ENCODE measurements around the gene NTNG1.
"Not testable (repeated sequence)": the region's sequence is repeated elsewhere in the genome, so short reads cannot be mapped to it uniquely, and the experiment has no call there.

The NTNG1 gene

GRCh38 chr1:107145637-107146036 is 4.8 kb downstream of the NTNG1 start:
- DNase-seq (ENCODE audit: low read depth) = no peak

- DNase-seq (ENCODE audit: low read depth) = no peak
Observed at GRCh38 chr1:107147843-107148242, 7.0 kb downstream of the NTNG1 start.

- no peak for DNase-seq (ENCODE audit: low read depth)
Observed at GRCh38 chr1:107149946-107150345, 9.1 kb downstream of the NTNG1 start.

GRCh38 chr1:107151295-107151694 is 10.5 kb downstream of the NTNG1 start:
- DNase-seq (ENCODE audit: low read depth) = no peak

- DNase-seq (ENCODE audit: low read depth) = no peak
Observed at GRCh38 chr1:107152395-107152794, 11.6 kb downstream of the NTNG1 start.

GRCh38 chr1:107153014-107153413 is 12.2 kb downstream of the NTNG1 start:
- no peak for DNase-seq (ENCODE audit: low read depth)

- no peak for DNase-seq (ENCODE audit: low read depth)
Observed at GRCh38 chr1:107158496-107158895, 17.7 kb downstream of the NTNG1 start.

- DNase-seq (ENCODE audit: low read depth) = no peak
Observed at GRCh38 chr1:107158991-107159390, 18.2 kb downstream of the NTNG1 start.

GRCh38 chr1:107162745-107163144 is 21.9 kb downstream of the NTNG1 start:
- no peak for DNase-seq (ENCODE audit: low read depth)

GRCh38 chr1:107164901-107165300 is 24.1 kb downstream of the NTNG1 start:
- DNase-seq (ENCODE audit: low read depth) = not testable (repeated sequence)

GRCh38 chr1:107169615-107170014 is 28.8 kb downstream of the NTNG1 start:
- no peak for DNase-seq (ENCODE audit: low read depth)

GRCh38 chr1:107171333-107171732 is 30.5 kb downstream of the NTNG1 start:
- no peak for DNase-seq (ENCODE audit: low read depth)

GRCh38 chr1:107172450-107173170 is 31.8 kb downstream of the NTNG1 start:
- DNase-seq (ENCODE audit: low read depth) = peak; percentile 6

GRCh38 chr1:107175102-107175909 is 34.5 kb downstream of the NTNG1 start:
- no peak for DNase-seq (ENCODE audit: low read depth)

- DNase-seq (ENCODE audit: low read depth) = no peak
Observed at GRCh38 chr1:107181253-107181969, 40.6 kb downstream of the NTNG1 start.

GRCh38 chr1:107183011-107183410 is 42.2 kb downstream of the NTNG1 start:
- DNase-seq (ENCODE audit: low read depth) = no peak

- no peak for DNase-seq (ENCODE audit: low read depth)
Observed at GRCh38 chr1:107184888-107185287, 44.0 kb downstream of the NTNG1 start.

GRCh38 chr1:107187399-107187798 is 46.6 kb downstream of the NTNG1 start:
- DNase-seq (ENCODE audit: low read depth) = no peak

GRCh38 chr1:107188160-107188559 is 47.3 kb downstream of the NTNG1 start:
- DNase-seq (ENCODE audit: low read depth) = no peak

GRCh38 chr1:107194380-107194779 is 53.5 kb downstream of the NTNG1 start:
- no peak for DNase-seq (ENCODE audit: low read depth)

GRCh38 chr1:107195476-107195875 is 54.6 kb downstream of the NTNG1 start:
- no peak for DNase-seq (ENCODE audit: low read depth)

GRCh38 chr1:107196973-107197562 is 56.2 kb downstream of the NTNG1 start:
- DNase-seq (ENCODE audit: low read depth) = peak; percentile 7

Data from EH (cell line).